ENCODE data around the gene TRIM2. TPM values are rescaled to one million over a fixed set of nuclear protein-coding genes. Genes with fewer than 3 reads are reported as not detected.

Gene TRIM2
- total RNA-seq, 1 donor from 2014 or later: 50.1 TPM

- Mint-ChIP-seq H3K4me3 (no peak overlapping the region), H3K4me1 (no peaks in the 10 kb centered on the region), H3K27ac (no peak overlapping the region), H3K27me3 (ENCODE audit: low read depth) (no peaks in the 10 kb centered on the region), H3K9me3 (no peaks in the 10 kb centered on the region), H3K36me3 (no peaks in the 10 kb centered on the region)
- TF ChIP-seq CTCF (IDR thresholded peaks at IDR 0.05; ENCODE audit: unreplicated experiment): no peak
- DNase-seq (ENCODE audit: low spot score in 2 of 2, unreplicated experiment in 2 of 2): no peak
Observed at GRCh38 chr4:153174821-153175567, 29.2 kb upstream of the TRIM2 start.

GRCh38 chr4:153176938-153177337 is 27.3 kb upstream of the TRIM2 start:
- Mint-ChIP-seq H3K9me3 (no peaks in the 10 kb centered on the region), H3K27me3 (ENCODE audit: low read depth) (no peaks in the 10 kb centered on the region), H3K27ac (no peak overlapping the region), H3K4me3 (no peak overlapping the region), H3K36me3 (no peaks in the 10 kb centered on the region), H3K4me1 (no peaks in the 10 kb centered on the region)
- TF ChIP-seq CTCF (IDR thresholded peaks at IDR 0.05; ENCODE audit: unreplicated experiment): no peak
- no peak for DNase-seq (ENCODE audit: low spot score in 2 of 2, unreplicated experiment in 2 of 2)

GRCh38 chr4:153177841-153178240 is 26.4 kb upstream of the TRIM2 start:
- Mint-ChIP-seq H3K36me3 (no peaks in the 10 kb centered on the region), H3K4me1 (no peaks in the 10 kb centered on the region)

DNA sequence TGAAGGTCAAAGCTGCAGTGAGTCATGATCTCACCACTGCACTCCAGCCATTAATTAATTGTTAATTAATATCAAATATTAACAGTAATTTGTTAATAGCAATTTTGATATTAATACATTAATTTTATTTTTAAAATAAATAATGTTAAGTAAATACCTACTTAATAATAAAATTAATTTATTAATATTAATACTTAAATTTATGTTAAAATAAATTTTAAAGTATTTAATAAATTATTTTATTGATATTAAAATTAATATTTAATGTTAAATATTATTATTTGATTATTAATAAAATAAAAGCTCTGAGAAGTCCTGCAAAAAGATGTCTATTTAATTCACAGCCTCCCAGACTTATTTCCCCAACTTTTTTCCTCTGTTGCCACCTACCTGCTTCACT is 25.1 kb upstream of the TRIM2 start:
- Mint-ChIP-seq H3K9me3 (no peaks in the 10 kb centered on the region), H3K4me1 (no peaks in the 10 kb centered on the region), H3K27me3 (ENCODE audit: low read depth) (no peaks in the 10 kb centered on the region), H3K27ac (no peak overlapping the region), H3K4me3 (no peak overlapping the region), H3K36me3 (no peaks in the 10 kb centered on the region)
- DNase-seq (ENCODE audit: low spot score in 2 of 2, unreplicated experiment in 2 of 2): no peak
- TF ChIP-seq CTCF (IDR thresholded peaks at IDR 0.05; ENCODE audit: unreplicated experiment): no peak

More at GRCh38 chr4:153177841-153178240, 26.4 kb upstream of the TRIM2 start:
- Mint-ChIP-seq H3K27ac (no peak overlapping the region), H3K27me3 (ENCODE audit: low read depth) (no peaks in the 10 kb centered on the region), H3K9me3 (no peaks in the 10 kb centered on the region), H3K4me3 (no peak overlapping the region)
- TF ChIP-seq CTCF (IDR thresholded peaks at IDR 0.05; ENCODE audit: unreplicated experiment): no peak
- no peak for DNase-seq (ENCODE audit: low spot score in 2 of 2, unreplicated experiment in 2 of 2)

GRCh38 chr4:153181293-153181692 is 22.9 kb upstream of the TRIM2 start:
- Mint-ChIP-seq H3K4me1 (peaks cover 2% of the 10 kb centered on the region), H3K27ac (no peak overlapping the region), H3K9me3 (no peaks in the 10 kb centered on the region), H3K27me3 (ENCODE audit: low read depth) (no peaks in the 10 kb centered on the region), H3K36me3 (no peaks in the 10 kb centered on the region), H3K4me3 (no peak overlapping the region)
- no peak for DNase-seq (ENCODE audit: low spot score in 2 of 2, unreplicated experiment in 2 of 2)
- no peak for TF ChIP-seq CTCF (IDR thresholded peaks at IDR 0.05; ENCODE audit: unreplicated experiment)

Measured in mesothelial cell of epicardium (in vitro differentiated cells).